Stimulated activated CD4-positive, alpha-beta T cell treated with anti-CD3 and anti-CD28 coated beads, Interleukin-2, amount 100 ng/mL, for 48 hours (primary cell): ENCODE results near the gene DSCAML1.

Experiments used
- DNase-seq, 2 donors: peaks; one replicate each; pipeline ENCODE4 v3.0.0-alpha.2; 2020

Gene DSCAML1

DNA sequence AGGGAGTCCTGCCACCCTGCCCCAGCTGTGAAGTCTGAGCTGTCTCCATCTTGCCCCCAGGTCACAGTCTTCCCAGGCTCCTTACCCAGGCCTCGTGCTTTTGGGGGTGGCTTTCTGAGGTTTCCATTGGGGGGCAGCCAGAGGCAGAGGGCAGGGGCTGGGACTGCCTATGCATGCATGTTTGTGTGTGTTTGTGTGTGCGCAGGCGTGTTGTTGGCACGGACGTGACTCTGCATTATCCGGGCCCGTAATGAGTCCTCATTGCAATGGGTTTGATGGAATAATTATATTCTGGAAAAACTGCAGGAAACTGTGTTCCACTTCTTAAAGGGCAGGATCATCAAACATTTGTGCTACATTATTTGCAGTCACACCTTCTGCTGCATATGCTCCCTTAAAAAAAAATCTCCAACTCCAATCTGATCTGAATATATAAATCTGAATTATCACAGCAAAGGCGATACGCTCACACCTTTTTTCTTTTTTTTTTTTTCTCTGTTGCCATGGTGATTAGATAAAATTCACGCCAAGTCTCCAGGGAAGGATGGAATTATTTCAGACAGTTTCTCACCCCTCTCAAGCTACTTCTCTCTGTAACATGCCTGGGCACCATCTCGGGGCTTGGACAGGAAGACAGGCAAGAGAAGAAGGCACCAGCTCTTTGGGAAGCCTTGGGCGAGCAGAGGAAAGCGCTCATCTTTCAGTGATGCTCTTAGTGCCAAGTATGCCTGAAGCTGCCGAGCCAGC, 45.9 kb downstream of the DSCAML1 start:
- no peak for DNase-seq

GRCh38 chr11:117750357-117750756, 46.7 kb downstream of the DSCAML1 start:
- no peak for DNase-seq

DNA sequence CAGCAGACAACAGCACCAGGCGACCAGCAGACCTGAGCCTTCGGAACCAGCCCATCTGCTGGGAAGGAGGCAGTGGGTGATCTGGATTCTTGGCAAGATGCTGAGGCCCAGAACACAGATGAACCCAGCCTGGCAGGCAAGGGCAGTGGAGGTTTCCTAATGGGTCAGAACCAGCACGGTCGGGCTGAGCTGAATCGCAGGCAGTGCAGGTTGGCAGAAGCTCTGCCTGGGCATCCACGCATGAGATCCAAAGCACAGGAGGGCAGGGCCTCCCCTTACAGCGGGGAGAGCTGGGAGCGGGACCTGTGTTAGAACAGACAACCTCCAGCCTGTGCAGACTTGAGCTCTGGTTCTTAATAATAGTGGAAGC, 47.5 kb downstream of the DSCAML1 start:
- no peak for DNase-seq

DNA sequence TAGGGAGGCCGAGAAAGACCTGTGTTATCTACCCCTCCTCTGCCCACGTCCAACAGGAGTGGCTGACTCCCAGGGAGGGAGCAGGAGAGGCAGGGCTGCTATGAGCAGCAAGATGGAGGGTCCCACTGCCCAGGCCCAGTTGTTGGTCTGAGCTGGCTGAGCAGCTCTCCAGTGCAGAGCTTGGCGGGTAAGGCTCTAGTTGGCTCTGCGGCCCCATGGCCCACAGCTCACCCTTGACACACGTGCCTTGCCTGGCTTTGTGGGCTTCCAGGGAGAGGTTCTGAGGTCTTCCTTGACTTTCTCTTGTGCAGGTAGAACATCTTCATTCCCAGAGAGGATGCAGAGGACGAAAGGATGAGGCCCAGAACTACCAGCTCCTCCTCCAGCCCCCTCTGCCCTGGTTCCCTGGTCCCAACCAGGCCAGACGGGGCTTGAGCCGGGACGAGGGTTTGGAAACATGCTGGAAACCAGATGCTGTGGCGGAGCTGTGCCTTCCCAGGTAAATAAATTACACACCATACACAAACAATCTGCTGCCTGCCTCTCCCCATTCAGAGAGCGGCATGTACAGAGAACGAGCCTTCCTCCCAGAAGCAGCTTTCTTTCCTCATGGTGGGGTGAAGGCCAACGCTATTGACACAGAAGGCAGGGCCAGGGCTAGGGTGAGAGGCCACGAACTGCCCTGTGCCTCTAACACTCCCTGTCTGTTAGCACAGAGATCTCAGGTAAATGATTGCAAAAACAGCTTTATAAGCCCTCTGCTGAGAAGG, 48.1 kb downstream of the DSCAML1 start:
- DNase-seq = no peak

DNA sequence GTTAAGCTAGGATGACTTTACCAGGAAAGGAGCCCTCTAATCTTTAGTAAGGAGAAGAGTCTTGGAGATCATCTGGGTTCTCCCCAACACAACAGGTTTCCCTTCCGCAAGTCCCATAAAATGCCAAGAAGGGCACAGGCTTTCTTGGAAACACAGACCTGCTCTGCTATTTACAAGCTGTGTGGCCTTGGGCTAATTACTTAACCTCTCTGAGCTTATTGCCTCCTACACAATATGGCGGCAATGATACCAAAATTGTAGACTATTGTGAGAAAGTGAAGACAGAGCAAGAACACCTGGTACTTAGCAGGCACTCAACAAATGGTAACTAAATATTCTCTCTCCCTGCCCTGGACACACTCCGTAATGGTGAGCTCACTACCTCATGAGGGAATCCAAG, 49.1 kb downstream of the DSCAML1 start:
- no peak for DNase-seq

GRCh38 chr11:117745346-117745745, 51.7 kb downstream of the DSCAML1 start:
- no peak for DNase-seq

DNA sequence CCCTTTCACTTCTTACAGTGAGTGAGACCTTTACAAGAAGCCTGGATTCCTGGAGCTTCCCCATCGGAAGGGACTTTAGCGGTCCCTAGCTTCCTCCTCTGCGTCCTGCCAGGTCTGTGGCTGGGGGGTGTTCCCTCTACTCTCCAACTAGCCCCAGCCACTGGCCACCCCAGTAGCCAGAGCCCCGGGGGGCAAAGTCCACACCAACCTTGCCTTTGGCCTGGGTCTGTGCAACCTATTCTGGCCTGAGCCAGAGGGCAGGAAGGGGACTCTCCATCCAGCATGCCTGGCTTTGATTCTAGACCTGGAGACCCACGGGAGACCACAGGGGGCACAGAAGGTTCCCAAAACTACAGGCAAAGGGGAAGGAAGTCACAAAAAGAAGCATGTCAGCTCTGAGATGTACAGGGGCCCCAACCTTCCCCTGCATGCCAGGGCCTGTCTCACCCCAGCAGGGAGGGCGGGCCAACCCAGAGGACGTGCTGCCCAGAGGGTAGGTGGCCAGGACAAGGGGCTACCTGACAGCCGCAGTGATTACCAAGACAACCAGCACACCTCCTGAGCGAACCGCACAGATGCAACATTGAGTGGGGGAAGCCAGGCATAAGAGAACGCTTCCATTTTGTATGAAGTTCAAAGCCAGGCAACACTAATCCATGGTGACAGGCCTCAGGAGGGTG, 52.4 kb downstream of the DSCAML1 start:
- no peak for DNase-seq

GRCh38 chr11:117743121-117743815, 53.7 kb downstream of the DSCAML1 start:
- no peak for DNase-seq

DNA sequence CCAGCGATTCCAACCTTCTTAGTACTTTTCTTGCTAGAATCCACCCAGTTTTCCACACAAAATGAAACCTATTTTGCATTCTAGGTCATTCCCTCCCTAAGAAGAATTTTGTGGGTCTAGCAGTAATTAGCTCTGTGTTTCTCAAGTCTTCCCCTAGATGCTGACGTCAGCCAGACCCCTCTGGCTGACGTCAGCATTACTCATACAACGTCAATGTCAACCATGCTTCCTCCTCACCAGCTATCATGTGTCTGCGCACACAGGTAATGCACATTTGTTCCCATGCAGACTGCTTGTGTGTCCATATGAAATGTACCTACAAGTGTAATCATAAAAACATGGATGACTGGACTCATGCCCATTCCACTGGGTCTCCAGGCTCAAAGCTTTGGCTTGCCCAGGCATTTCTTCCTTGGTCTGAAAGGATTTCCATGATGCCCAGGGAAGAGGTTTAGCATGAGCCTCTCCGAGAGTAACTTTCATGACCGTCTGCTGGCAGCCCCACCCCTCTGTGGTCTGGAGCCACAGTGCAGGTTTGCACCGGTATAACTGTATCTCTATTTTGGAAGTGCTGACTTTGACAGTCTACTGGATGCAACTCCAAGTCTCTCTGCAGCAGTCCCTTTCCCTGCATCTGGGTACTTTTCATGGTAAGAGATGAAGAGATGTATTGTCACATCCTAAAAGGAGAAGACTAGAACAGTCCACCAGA, 58.6 kb downstream of the DSCAML1 start:
- no peak for DNase-seq

DNA sequence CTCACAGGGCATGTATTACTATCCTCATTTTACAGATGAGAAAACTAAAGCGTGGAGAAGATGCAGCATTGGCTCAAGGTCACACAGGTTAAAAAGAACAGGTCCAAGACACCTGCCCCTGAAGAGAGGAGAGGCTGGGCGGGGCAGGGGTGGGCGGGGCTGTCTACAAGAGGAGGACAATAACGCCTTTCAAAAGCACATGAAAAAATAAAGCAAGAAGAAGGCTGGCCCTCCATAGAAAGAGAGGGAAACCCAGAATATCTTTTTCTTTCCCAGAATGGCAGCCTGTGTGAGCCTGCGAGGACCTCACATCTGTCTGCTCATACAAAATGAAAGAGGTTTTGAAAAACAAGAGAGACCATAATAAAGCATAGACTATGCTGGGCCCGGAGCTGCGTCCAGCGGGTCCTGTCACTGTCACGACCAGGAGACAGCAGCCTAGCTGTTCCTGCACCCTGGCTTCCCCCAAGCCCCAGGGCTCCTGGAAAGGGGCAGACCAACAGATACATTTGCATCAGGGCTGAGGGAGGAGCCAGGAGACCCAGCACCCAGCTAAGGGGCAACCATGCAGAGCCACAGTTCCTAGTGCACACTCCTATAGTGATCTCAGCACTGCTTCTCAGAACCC, 61.6 kb downstream of the DSCAML1 start:
- no peak for DNase-seq

- DNase-seq = no peak
Observed at GRCh38 chr11:117734601-117735024, 62.4 kb downstream of the DSCAML1 start.

DNA sequence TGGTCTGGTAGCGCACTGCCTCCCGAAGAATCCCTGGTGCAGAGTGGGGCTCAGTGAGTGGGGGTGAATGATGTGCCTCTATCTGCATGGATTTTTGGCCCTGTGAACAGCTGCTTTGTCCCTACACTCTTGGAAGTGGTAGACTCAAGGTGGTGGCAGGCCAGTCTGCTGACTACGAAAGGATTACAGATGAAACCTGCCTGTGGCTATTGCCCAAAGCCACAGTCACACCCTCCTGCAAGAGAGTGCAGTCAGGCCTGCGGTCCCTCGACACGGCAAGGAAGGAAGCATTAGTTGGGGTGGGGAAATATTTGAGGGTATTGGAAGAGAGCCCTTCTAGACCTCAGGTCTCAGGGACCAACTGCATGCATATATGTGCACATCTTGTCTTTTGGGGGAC, 63.7 kb downstream of the DSCAML1 start:
- no peak for DNase-seq

DNA sequence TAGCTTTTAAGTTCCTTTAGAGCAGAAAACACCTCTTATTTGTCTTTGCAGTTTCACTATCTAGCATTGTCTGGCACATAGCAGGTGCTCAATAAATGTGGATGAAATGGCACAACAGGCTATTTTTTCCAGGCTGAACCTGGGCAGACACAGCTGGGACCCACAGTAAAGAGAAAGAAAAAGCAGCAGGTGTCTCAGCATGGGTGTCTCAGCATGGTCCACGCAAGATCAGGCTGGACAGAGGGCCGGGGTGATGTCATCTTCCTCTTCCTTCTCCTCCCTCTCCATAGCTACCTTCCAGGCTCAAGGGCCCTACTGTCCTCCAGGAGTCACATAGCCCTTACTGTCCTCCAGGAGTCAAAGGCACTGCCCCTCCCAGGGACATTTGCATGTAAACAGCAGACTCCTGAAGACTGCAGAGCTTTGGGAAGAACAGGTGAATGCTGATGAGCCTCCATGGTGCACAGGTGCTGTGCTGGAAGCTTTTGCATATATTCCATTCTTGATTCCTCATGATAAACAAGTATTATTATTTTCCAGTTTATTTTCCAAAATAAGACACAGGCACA, 65.2 kb downstream of the DSCAML1 start:
- no peak for DNase-seq

DNA sequence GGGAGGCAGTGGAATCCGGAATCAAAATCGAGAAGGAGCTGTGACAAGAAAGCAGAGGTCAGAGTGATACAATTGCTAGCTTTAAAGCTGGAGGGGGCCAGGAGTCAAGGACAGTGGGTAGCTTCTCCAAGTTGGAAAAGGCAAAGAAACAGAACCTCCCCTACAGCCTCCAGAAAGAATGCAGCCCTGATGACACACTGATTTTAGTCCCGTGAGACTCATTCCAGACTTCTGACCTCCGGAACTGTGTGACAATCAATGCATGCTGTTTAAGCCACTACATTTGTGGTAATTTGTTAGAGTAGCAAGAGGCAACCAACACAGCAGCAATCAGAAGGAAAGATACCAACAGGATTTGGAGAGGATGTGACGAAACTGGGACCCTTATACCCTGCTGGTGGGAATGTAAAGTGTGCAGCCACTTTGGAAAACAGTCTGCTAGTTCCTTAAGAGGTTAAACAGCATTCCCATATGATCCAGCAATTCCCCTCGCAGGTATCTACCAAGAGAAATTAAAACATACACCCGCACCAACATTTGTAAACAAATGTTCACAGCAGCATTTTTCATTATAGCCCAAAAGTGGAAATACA, 66.7 kb downstream of the DSCAML1 start:
- no peak for DNase-seq

- no peak for DNase-seq
Observed at GRCh38 chr11:117725048-117725734, 71.8 kb downstream of the DSCAML1 start.

- no peak for DNase-seq
Observed at GRCh38 chr11:117724621-117725020, 72.4 kb downstream of the DSCAML1 start.

- no peak for DNase-seq
Observed at GRCh38 chr11:117724104-117724503, 72.9 kb downstream of the DSCAML1 start.

- no peak for DNase-seq
Observed at GRCh38 chr11:117723277-117724024, 73.6 kb downstream of the DSCAML1 start.

GRCh38 chr11:117722082-117722481, 74.9 kb downstream of the DSCAML1 start:
- no peak for DNase-seq

DNA sequence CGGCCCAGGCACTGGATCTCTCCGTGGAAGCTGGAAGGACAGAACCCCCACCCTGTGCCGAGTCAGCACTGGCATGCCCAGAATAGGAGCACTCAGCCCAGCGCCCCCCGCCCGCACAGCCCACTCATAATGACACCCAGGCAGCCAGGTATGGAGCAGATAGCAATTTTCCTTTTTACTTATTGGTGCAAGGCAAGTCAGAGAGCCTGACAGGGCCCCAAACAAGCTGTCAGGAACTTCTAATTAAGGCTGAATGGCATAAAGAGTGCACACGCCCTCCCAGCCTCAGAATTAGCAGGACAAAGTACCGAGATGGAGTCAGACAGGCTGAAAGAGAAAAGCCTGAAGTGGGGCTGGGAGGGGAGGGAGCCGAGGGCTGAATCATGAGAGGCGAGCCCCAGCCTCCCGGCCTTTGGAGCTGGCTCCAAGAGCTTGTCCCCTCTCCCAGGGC, 76.9 kb downstream of the DSCAML1 start:
- DNase-seq = no peak
